ENCODE data around the gene RAMP3. TPM values are rescaled to one million over a fixed set of nuclear protein-coding genes. Genes with fewer than 3 reads are reported as not detected.

RAMP3 gene
- total RNA-seq, 1 experiment from 2014 or later = not detected

DNA sequence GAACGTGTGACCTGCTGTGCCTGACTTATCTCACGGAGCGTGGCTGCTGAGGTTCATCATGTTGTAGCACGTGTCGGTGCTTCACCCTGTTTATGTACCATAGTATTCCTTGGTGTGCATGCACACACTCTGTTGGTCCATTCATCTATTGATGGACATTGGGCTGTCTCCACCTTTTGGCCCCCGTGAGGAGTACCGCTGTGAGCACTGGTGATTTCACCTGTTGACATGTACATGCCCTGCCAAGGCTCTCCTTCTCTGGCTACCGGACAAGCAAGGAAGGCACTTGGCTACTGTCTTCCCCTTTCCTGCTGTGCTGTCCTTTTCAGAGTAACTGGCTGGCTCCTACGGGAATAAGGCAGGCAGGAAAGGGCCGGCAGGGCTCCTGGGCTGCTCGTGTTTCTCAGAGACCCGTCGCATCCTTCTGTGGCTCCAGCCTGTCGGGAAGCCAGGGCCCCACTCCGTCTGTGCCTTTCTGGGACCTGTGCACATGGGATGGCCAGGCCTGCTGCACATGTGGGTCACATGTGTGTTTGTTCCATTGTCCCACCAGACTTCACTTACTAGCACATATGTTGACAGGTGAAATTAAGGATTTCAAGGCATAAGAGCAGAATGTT, 28.3 kb upstream of the RAMP3 start:
- H3K9me2 ChIP-seq (replicated peaks; ENCODE audit: low read length) = no peaks in the 10 kb centered on the region
- no peak overlapping the region for H3K4me2 ChIP-seq (ENCODE audit: low read length)
- BruUV-seq (replicated peaks) = no TSS peak
- no peaks in the 10 kb centered on the region for H3K79me2 ChIP-seq (ENCODE audit: low read length)
- H3K36me3 ChIP-seq (ENCODE audit: low read depth, low read length) = no peaks in the 10 kb centered on the region
- CTCF ChIA-PET = no interaction called here
- no peak overlapping the region for H3K4me3 ChIP-seq (ENCODE audit: low read length)
- no peak overlapping the region for H3K9ac ChIP-seq (ENCODE audit: low read length)
- ATAC-seq (no peak), DNase-seq (no peak)
- H3F3A ChIP-seq (ENCODE audit: low read length, unreplicated experiment) = no peaks in the 10 kb centered on the region
- intact Hi-C loops (cut with micrococcal nuclease) = no loop called here
- no peak overlapping the region for H3K27ac ChIP-seq (ENCODE audit: low read length)
- no peaks in the 10 kb centered on the region for H4K20me1 ChIP-seq (ENCODE audit: low read length)
- no peak for TF ChIP-seq EZH2phosphoT487 (IDR thresholded peaks at IDR 0.05; ENCODE audit: borderline replicate concordance, low read length)
- TF ChIP-seq, protein P1, sequence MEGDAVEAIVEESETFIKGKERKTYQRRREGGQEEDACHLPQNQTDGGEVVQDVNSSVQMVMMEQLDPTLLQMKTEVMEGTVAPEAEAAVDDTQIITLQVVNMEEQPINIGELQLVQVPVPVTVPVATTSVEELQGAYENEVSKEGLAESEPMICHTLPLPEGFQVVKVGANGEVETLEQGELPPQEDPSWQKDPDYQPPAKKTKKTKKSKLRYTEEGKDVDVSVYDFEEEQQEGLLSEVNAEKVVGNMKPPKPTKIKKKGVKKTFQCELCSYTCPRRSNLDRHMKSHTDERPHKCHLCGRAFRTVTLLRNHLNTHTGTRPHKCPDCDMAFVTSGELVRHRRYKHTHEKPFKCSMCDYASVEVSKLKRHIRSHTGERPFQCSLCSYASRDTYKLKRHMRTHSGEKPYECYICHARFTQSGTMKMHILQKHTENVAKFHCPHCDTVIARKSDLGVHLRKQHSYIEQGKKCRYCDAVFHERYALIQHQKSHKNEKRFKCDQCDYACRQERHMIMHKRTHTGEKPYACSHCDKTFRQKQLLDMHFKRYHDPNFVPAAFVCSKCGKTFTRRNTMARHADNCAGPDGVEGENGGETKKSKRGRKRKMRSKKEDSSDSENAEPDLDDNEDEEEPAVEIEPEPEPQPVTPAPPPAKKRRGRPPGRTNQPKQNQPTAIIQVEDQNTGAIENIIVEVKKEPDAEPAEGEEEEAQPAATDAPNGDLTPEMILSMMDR (conservative IDR thresholded peaks at IDR 0.05; ENCODE audit: low read depth, low read length) = no peak
- TF ChIP-seq EZH2 (IDR thresholded peaks at IDR 0.05; ENCODE audit: low read length, unreplicated experiment) = no peak
- no peaks in the 10 kb centered on the region for H3K4me1 ChIP-seq (ENCODE audit: insufficient read depth, low read length)
- POLR2A ChIA-PET (ENCODE audit: unreplicated experiment) = no interaction called here
- no peak overlapping the region for H2AFZ ChIP-seq (ENCODE audit: low read length)
- H3K9me3 ChIP-seq (ENCODE audit: low read length) = no peaks in the 10 kb centered on the region
- no peaks in the 10 kb centered on the region for H3K27me3 ChIP-seq (ENCODE audit: low read length)

DNA sequence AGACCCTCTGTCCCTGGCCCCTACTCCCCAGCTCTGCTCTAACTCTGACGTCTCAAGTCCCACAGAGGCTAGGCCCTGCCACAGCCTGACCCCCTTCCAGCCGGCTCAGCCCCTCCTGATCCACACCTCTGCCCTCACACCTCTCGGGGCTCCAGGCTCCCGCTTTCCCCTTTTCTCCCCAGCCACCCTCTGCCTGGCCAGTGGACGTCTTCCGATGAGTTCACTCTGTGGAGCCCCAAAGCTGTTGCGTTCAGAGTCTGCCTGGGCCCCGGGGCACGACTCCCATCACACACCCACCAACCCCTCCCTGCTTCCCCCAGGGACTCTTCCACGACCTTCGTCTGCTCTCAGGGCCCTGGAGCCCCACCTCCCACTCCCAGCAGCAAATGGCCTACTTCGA, 27.7 kb upstream of the RAMP3 start:
- H3K36me3 ChIP-seq (ENCODE audit: low read depth, low read length) = no peaks in the 10 kb centered on the region
- no peaks in the 10 kb centered on the region for H3K4me1 ChIP-seq (ENCODE audit: insufficient read depth, low read length)
- no peak for ATAC-seq
- intact Hi-C loops (cut with micrococcal nuclease) = no loop called here
- H4K20me1 ChIP-seq (ENCODE audit: low read length) = no peaks in the 10 kb centered on the region
- TF ChIP-seq EZH2 (IDR thresholded peaks at IDR 0.05; ENCODE audit: low read length, unreplicated experiment) (no peak), EZH2phosphoT487 (IDR thresholded peaks at IDR 0.05; ENCODE audit: borderline replicate concordance, low read length) (no peak)
- TF ChIP-seq, protein P1 (conservative IDR thresholded peaks at IDR 0.05; ENCODE audit: low read depth, low read length) = no peak
- no peaks in the 10 kb centered on the region for H3K79me2 ChIP-seq (ENCODE audit: low read length)
- no peaks in the 10 kb centered on the region for H3K27me3 ChIP-seq (ENCODE audit: low read length)
- ChIA-PET CTCF (no interaction called here), POLR2A (ENCODE audit: unreplicated experiment) (no interaction called here)
- H3K9me2 ChIP-seq (replicated peaks; ENCODE audit: low read length) = no peaks in the 10 kb centered on the region
- no peak for DNase-seq
- no peaks in the 10 kb centered on the region for H3F3A ChIP-seq (ENCODE audit: low read length, unreplicated experiment)
- no peak overlapping the region for H3K4me3 ChIP-seq (ENCODE audit: low read length)
- H3K9ac ChIP-seq (ENCODE audit: low read length) = no peak overlapping the region
- H3K27ac ChIP-seq (ENCODE audit: low read length) = no peak overlapping the region
- no peak overlapping the region for H3K4me2 ChIP-seq (ENCODE audit: low read length)
- no TSS peak for BruUV-seq (replicated peaks)
- no peak overlapping the region for H2AFZ ChIP-seq (ENCODE audit: low read length)
- no peaks in the 10 kb centered on the region for H3K9me3 ChIP-seq (ENCODE audit: low read length)

DNA sequence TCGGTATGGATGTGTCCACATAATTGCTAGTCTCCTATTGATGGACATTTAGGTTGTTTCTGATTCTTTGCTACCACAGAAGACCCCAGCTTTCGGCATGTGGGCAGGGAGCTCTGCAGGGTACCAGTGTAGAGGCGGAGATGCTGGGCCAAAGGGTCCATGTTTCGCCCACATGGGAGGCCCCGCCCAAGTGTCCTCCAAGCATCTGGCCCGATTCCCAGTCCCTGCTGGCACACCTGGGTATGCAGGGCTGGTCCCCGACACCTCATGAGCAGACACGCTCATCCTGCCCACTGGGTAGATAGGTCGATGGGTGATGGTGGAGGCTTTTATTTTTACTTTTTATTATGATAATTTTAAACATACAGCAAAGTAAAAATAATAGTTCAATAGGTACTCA, 26.7 kb upstream of the RAMP3 start:
- no TSS peak for BruUV-seq (replicated peaks)
- Histone ChIP-seq H4K20me1 (ENCODE audit: low read length) (no peaks in the 10 kb centered on the region), H3K4me1 (ENCODE audit: insufficient read depth, low read length) (no peaks in the 10 kb centered on the region; the same call in 1 of the 2 replicates), H3K27ac (ENCODE audit: low read length) (no peak overlapping the region), H3K9me3 (ENCODE audit: low read length) (no peaks in the 10 kb centered on the region), H3K4me2 (ENCODE audit: low read length) (no peak overlapping the region), H3K4me3 (ENCODE audit: low read length) (no peak overlapping the region), H2AFZ (ENCODE audit: low read length) (no peak overlapping the region), H3K27me3 (ENCODE audit: low read length) (no peaks in the 10 kb centered on the region), H3K79me2 (ENCODE audit: low read length) (no peaks in the 10 kb centered on the region), H3F3A (ENCODE audit: low read length, unreplicated experiment) (no peaks in the 10 kb centered on the region), H3K36me3 (ENCODE audit: low read depth, low read length) (no peaks in the 10 kb centered on the region), H3K9me2 (replicated peaks; ENCODE audit: low read length) (no peaks in the 10 kb centered on the region), H3K9ac (ENCODE audit: low read length) (no peak overlapping the region)
- TF ChIP-seq EZH2phosphoT487 (IDR thresholded peaks at IDR 0.05; ENCODE audit: borderline replicate concordance, low read length) (no peak), EZH2 (IDR thresholded peaks at IDR 0.05; ENCODE audit: low read length, unreplicated experiment) (no peak)
- TF ChIP-seq, protein P1 (conservative IDR thresholded peaks at IDR 0.05; ENCODE audit: low read depth, low read length) = no peak
- POLR2A ChIA-PET (ENCODE audit: unreplicated experiment) = no interaction called here
- DNase-seq = no peak
- intact Hi-C loops (cut with micrococcal nuclease) = no loop called here
- no peak for ATAC-seq
- CTCF ChIA-PET = interaction anchor here (0.6 kb wide), 2 partner anchors 281 to 357 kb away, joined by 3 to 6 read pairs; no protein-coding TSS in a partner anchor
